ENCODE measurements around the gene XPO6.

DNA sequence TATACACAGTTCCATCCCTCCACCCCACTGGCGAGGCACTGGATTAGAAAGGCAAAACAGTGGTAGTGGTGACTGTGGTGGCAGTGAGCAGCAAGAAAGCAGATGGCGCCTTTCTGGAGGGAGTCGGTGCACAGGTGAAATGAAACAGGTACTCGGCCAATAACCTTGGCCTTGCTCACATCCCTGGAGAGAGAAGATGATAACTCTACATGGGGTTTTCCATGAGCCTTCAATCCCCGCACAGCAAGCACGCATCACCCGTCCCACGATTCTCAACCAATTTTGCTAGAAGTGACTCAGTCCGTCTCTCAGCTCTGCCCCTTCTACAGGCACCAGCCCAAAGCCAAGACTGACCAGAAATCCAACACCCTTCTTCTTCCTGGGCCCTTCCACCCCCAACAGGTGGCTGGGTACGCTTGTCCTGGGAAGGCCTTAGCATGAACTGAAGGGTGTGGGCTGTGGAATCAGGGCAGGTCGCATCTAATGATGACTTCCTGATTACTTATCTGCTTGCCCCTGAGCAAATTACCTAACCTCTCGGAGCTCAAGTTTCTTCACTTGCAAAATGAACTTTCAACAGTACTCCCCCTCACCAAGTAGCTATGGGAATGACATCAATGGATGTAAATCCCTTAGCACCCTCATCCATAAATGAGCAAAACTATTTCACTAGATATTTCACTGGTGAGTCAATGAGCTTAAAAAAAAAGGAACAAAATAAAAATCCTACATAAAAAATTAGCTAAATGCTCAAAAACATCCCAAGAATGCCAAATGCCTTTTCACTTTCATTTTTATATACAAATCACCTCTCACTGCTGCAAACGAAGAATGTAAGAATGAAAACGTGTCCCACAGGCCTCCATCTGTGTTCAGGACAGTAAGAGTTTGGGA lies 18.0 kb downstream of the XPO6 start:
- TF ChIP-seq, protein P1, sequence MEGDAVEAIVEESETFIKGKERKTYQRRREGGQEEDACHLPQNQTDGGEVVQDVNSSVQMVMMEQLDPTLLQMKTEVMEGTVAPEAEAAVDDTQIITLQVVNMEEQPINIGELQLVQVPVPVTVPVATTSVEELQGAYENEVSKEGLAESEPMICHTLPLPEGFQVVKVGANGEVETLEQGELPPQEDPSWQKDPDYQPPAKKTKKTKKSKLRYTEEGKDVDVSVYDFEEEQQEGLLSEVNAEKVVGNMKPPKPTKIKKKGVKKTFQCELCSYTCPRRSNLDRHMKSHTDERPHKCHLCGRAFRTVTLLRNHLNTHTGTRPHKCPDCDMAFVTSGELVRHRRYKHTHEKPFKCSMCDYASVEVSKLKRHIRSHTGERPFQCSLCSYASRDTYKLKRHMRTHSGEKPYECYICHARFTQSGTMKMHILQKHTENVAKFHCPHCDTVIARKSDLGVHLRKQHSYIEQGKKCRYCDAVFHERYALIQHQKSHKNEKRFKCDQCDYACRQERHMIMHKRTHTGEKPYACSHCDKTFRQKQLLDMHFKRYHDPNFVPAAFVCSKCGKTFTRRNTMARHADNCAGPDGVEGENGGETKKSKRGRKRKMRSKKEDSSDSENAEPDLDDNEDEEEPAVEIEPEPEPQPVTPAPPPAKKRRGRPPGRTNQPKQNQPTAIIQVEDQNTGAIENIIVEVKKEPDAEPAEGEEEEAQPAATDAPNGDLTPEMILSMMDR (IDR thresholded peaks at IDR 0.05): no peak
- no peak for TF ChIP-seq EZH2phosphoT487 (IDR thresholded peaks at IDR 0.05)
